Fibroblast of mammary gland (primary cell): ENCODE measurements around the gene ADAM10.

Source experiments
- DNase-seq: peaks from one replicate; pipeline ENCODE4 v3.0.0-alpha.2; 2010; ENCODE audit warnings: low read depth
- H3K4me3 ChIP-seq: 2 replicates; pipeline ENCODE4 v1.5.1; 2011; ENCODE audit warnings: low read depth, mild to moderate bottlenecking, low read length, moderate library complexity; ENCODE audit not compliant: control insufficient read depth
- TF ChIP-seq, protein P1 (sequence below): conservative IDR thresholded peaks from 2 replicates; pipeline ENCODE4 v1.5.1; 2011; ENCODE audit warnings: low read depth, low read length, inconsistent platforms; ENCODE audit not compliant: control insufficient read depth, insufficient read depth

Gene ADAM10

DNA sequence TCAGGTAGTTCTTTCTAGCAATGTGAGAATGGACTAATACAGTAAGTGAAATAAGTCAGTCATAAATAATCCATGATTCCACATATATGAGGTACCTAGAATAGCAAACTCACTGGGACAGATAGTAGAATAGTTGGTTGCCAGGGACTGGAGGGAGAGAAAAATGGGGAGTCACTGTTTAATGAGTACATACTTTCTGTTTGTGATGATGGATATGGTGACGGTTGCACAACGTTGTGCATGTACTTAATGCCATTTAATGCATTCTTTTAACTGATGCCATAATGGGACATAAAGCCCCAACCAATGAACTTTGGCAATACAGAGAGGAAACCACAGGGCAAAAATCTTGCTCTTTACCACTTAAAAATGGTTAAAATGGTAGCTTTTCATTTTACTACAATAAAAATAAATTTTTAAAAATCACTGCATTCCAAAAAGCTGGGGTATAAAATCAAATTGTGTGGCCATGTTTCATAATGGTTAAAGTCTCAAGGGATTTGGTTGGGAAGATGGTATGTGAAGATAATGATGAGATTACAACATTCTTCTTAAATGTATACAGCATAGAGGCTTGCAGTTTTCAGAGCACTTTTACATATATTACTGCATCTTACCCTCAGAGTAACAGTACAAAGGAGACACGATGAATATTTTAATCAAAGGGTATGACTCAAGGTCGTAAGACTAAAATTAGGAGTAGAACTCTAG, 45.2 kb downstream of the ADAM10 start:
- TF ChIP-seq, protein P1, sequence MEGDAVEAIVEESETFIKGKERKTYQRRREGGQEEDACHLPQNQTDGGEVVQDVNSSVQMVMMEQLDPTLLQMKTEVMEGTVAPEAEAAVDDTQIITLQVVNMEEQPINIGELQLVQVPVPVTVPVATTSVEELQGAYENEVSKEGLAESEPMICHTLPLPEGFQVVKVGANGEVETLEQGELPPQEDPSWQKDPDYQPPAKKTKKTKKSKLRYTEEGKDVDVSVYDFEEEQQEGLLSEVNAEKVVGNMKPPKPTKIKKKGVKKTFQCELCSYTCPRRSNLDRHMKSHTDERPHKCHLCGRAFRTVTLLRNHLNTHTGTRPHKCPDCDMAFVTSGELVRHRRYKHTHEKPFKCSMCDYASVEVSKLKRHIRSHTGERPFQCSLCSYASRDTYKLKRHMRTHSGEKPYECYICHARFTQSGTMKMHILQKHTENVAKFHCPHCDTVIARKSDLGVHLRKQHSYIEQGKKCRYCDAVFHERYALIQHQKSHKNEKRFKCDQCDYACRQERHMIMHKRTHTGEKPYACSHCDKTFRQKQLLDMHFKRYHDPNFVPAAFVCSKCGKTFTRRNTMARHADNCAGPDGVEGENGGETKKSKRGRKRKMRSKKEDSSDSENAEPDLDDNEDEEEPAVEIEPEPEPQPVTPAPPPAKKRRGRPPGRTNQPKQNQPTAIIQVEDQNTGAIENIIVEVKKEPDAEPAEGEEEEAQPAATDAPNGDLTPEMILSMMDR: no peak
- no peak overlapping the region for H3K4me3 ChIP-seq
- no peak for DNase-seq

DNA sequence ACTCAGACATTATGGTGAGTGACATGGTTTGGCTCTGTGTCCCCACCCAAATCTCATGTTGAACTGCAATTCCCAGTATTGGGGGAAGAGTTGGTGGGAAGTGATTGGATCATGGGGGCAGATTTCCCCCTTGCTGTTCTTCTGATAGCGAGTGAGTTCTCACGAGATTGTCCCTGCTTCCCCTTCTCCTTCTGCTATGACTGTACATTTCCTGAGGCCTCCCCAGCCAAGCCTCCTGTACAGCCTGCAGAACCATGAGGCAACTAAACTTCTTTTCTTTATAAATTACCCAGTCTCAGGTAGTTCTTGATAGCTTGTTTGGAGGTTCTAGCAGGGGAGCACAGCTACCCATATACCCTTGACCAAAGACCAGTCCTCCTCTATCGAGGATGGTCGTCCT, 45.9 kb downstream of the ADAM10 start:
- TF ChIP-seq, protein P1: no peak
- no peak overlapping the region for H3K4me3 ChIP-seq
- DNase-seq: no peak

DNA sequence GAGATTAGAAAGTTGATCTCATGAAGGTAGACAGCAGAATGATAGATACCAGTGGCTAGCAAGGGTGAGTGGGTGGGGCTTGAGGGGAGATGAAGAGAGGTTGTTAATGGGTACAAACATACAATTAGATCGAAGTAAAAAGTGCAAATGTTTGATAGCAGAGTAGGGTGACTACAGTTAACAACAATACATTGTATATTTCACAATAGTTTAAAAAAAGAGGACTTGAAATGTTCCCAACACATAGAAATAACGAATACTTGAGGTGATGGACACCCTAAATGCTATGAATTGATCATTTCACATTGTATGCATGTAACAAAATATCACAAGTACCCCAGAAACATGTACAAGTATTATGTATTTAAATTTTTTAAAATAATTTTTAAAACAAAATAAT, 47.3 kb downstream of the ADAM10 start:
- TF ChIP-seq, protein P1: no peak
- DNase-seq: no peak

DNA sequence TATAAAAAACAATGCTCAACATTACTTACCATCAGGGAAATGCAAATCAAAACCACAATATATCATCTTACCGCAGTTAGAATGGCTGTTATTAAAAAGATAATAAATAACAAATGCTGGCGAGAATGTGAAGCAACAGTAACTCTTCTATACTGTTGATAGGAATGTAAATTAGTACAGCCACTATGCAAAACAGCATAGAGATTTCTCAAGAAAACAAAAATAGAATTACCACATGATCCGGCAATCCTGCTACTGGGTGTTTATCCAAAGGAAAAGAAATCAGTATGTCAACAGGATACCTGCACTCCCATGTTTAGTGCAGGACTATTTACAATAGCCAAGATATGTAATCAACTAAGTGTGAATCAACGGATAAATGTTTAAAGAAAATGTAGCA, 48.1 kb downstream of the ADAM10 start:
- TF ChIP-seq, protein P1: no peak
- DNase-seq: no peak
- H3K4me3 ChIP-seq: no peak overlapping the region

More for the DNA sequence above, 47.3 kb downstream of the ADAM10 start:
- H3K4me3 ChIP-seq: no peak overlapping the region

DNA sequence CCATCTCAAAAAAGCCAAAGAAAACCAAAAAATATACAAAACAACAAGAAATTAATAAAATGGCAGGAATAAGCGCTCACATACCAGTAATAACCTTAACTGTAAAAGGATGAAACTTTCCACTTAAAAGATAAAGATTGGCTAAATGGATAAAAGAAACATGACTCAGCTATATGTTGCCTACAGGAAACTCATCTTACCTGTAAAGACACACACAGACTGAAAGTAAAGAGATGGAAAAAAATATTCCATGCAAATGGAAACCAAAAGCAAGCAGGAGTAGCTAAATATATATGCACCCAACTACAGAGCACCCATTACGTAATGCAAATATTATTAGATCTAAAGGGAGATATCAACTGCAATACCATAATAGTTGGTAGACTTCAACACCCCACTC, 49.7 kb downstream of the ADAM10 start:
- H3K4me3 ChIP-seq: no peak overlapping the region
- TF ChIP-seq, protein P1: no peak
- DNase-seq: no peak

DNA sequence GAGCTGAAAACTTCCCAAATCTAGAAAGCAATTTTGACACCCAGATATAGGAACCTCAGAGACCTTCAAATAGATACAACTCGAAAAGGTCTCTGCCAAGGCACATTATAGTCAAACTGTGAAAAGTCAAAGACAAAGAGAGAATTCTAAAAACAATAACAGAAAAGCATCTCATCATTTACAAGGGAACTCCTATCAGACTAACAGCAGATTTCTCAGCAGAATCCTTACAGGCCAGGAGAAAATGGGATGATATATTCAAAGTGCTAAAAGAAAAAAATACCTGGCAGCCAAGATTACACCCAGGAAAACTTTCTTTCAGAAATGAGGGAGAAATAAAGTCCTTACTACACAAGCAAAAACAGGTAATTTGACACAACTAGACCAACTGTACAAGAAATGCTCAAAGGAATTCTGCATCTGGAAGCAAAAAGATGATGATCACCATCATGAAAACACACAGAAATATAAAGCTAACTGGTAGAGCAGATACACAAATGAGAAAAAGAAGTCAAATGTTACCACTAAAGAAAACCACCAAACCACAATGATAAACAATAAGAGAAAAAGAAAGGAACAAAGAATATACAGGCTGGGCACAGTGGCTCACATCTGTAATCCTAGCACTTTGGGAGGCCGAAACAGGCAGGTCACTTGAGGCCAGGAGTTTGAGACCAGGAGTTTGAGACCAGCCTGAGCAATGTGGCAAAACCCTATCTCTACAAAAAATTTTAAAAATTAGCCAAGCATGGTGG, 50.4 kb downstream of the ADAM10 start:
- no peak overlapping the region for H3K4me3 ChIP-seq
- no peak for DNase-seq
- TF ChIP-seq, protein P1: no peak
